Measurements from ENCODE around the gene ZNF407.

Gene ZNF407

GRCh38 chr18:75009296-75009695 lies 411.6 kb downstream of the ZNF407 start:
- DNase-seq (ENCODE audit: low read depth, low spot score), result no peak

- no peak for DNase-seq (ENCODE audit: low read depth, low spot score)
Measured at GRCh38 chr18:75009878-75010277, 412.2 kb downstream of the ZNF407 start.

GRCh38 chr18:75010278-75010677 lies 412.6 kb downstream of the ZNF407 start:
- DNase-seq (ENCODE audit: low read depth, low spot score), result no peak

GRCh38 chr18:75010689-75011088 lies 413.0 kb downstream of the ZNF407 start:
- DNase-seq (ENCODE audit: low read depth, low spot score), result no peak

GRCh38 chr18:75016025-75016717 lies 418.5 kb downstream of the ZNF407 start:
- DNase-seq (ENCODE audit: low read depth, low spot score), result no peak

- no peak for DNase-seq (ENCODE audit: low read depth, low spot score)
Measured at GRCh38 chr18:75023473-75023872, 425.8 kb downstream of the ZNF407 start.

- no peak for DNase-seq (ENCODE audit: low read depth, low spot score)
Measured at GRCh38 chr18:75024871-75025270, 427.2 kb downstream of the ZNF407 start.

- no peak for DNase-seq (ENCODE audit: low read depth, low spot score)
Measured at GRCh38 chr18:75025573-75025972, 427.9 kb downstream of the ZNF407 start.

- DNase-seq (ENCODE audit: low read depth, low spot score), result no peak
Measured at GRCh38 chr18:75029481-75029880, 431.8 kb downstream of the ZNF407 start.

GRCh38 chr18:75031717-75032317 lies 434.1 kb downstream of the ZNF407 start:
- peak; percentile 39 for DNase-seq (ENCODE audit: low read depth, low spot score)

- DNase-seq (ENCODE audit: low read depth, low spot score), result no peak
Measured at GRCh38 chr18:75033516-75033915, 435.8 kb downstream of the ZNF407 start.

- DNase-seq (ENCODE audit: low read depth, low spot score), result no peak
Measured at GRCh38 chr18:75034937-75035336, 437.3 kb downstream of the ZNF407 start.

GRCh38 chr18:75035928-75036327 lies 438.3 kb downstream of the ZNF407 start:
- DNase-seq (ENCODE audit: low read depth, low spot score), result no peak

GRCh38 chr18:75036917-75037688 lies 439.4 kb downstream of the ZNF407 start:
- DNase-seq (ENCODE audit: low read depth, low spot score), result peak; percentile 37

- no peak for DNase-seq (ENCODE audit: low read depth, low spot score)
Measured at GRCh38 chr18:75037689-75037955, 440.0 kb downstream of the ZNF407 start.

- peak; percentile 39 for DNase-seq (ENCODE audit: low read depth, low spot score)
Measured at GRCh38 chr18:75041586-75041985, 443.9 kb downstream of the ZNF407 start.

- DNase-seq (ENCODE audit: low read depth, low spot score), result no peak
Measured at GRCh38 chr18:75043478-75043877, 445.8 kb downstream of the ZNF407 start.

- no peak for DNase-seq (ENCODE audit: low read depth, low spot score)
Measured at GRCh38 chr18:75044296-75044695, 446.6 kb downstream of the ZNF407 start.

- no peak for DNase-seq (ENCODE audit: low read depth, low spot score)
Measured at GRCh38 chr18:75044791-75045190, 447.1 kb downstream of the ZNF407 start.

GRCh38 chr18:75045272-75045671 lies 447.6 kb downstream of the ZNF407 start:
- no peak for DNase-seq (ENCODE audit: low read depth, low spot score)

GRCh38 chr18:75047240-75047961 lies 449.7 kb downstream of the ZNF407 start:
- no peak for DNase-seq (ENCODE audit: low read depth, low spot score)

- DNase-seq (ENCODE audit: low read depth, low spot score), result no peak
Measured at GRCh38 chr18:75048776-75049454, 451.2 kb downstream of the ZNF407 start.

Measured in astrocyte of the hippocampus (primary cell).